K562 (cell line): Measurements from ENCODE around the gene HYPK. TPM values are rescaled to one million over a fixed set of nuclear protein-coding genes. Genes with fewer than 3 reads are reported as not detected.
A peak's percentile ranks its signal among the peaks of the same experiment; 100 is the strongest.

ENCODE experiments used
- ETV5 ChIP-seq: sonication (generic); formaldehyde crosslinking; IDR thresholded peaks from 2 replicates; pipeline ENCODE4 v1.4.0; 2020; ENCODE audit warnings: low read depth, mild to moderate bottlenecking, missing genetic modification reagents
- FOXP1 ChIP-seq: sonication (generic); formaldehyde crosslinking; IDR thresholded peaks from 2 replicates; pipeline ENCODE4 v1.8.0; 2022; ENCODE audit warnings: mild to moderate bottlenecking, missing genetic modification reagents
- GTF2B ChIP-seq: IDR thresholded peaks from 2 replicates; pipeline ENCODE4 v1.6.1; 2011; ENCODE audit not compliant: insufficient read length; ENCODE audit errors: extremely low read depth
- ID3 ChIP-seq, 2 experiments: fragments of 250-450 bp in 1 of 2; fragments of 450-650 bp in 1 of 2; sonication (Bioruptor Pico) in 1 of 2; IDR thresholded peaks; 2 replicates each; pipeline versions ENCODE4 v1.6.1 to v1.8.0; 2016 to 2021; ENCODE audit warnings: mild to moderate bottlenecking in 2 of 2, moderate library complexity in 2 of 2, missing compliant biosample characterization in 1 of 2, missing genetic modification characterization in 1 of 2
- IFI16 ChIP-seq: fragments of 250-450 bp; sonication (Bioruptor Pico); IDR thresholded peaks from 2 replicates; pipeline ENCODE4 v2.1.2; 2022; ENCODE audit warnings: mild to moderate bottlenecking, inconsistent platforms
- MNT ChIP-seq, 2 experiments: fragments of 450-650 bp; conservative IDR thresholded peaks; 2 replicates each; pipeline ENCODE4 v1.6.1; 2017; ENCODE audit warnings: mild to moderate bottlenecking in 2 of 2, moderate library complexity in 2 of 2
- MYC ChIP-seq, 2 experiments: fragments of 250-450 bp in 1 of 2; sonication (Bioruptor Pico) in 1 of 2; IDR thresholded peaks; 2 replicates each; pipeline versions ENCODE4 v1.5.1 to v1.6.1; 2012 to 2021; ENCODE audit warnings: low read depth in 2 of 2, borderline replicate concordance in 1 of 2, improper control_type of control experiment in 1 of 2, low read length in 1 of 2, mild to moderate bottlenecking in 1 of 2, moderate library complexity in 1 of 2
- PHB2 ChIP-seq: fragments of 450-650 bp; IDR thresholded peaks from 2 replicates; pipeline ENCODE4 v1.6.1; 2017; ENCODE audit warnings: low read depth
- PREB ChIP-seq: sonication (generic); formaldehyde crosslinking; IDR thresholded peaks from 2 replicates; pipeline ENCODE4 v1.8.1; 2023; ENCODE audit warnings: mild to moderate bottlenecking, missing genetic modification reagents
- RNF2 ChIP-seq: sonication (generic); IDR thresholded peaks from 2 replicates; pipeline ENCODE4 v1.6.1; 2016
- SIN3A ChIP-seq, 2 experiments: fragments of 150-350 bp in 1 of 2; IDR thresholded peaks; 2 replicates each; pipeline ENCODE4 v1.6.1; 2011 to 2016; ENCODE audit warnings: borderline replicate concordance in 2 of 2, low read depth in 2 of 2, low read length in 2 of 2, mild to moderate bottlenecking in 2 of 2, moderate library complexity in 2 of 2; ENCODE audit not compliant: control insufficient read depth in 1 of 2
- SMC3 ChIP-seq: conservative IDR thresholded peaks from 2 replicates; pipeline ENCODE4 v1.6.1; 2011; ENCODE audit warnings: low read depth, low read length, improper control_type of control experiment; ENCODE audit not compliant: insufficient read depth
- TAF1 ChIP-seq: IDR thresholded peaks from 2 replicates; pipeline ENCODE4 v1.6.1; 2011; ENCODE audit warnings: mild to moderate bottlenecking, low read length, moderate library complexity; ENCODE audit not compliant: insufficient read depth, control insufficient read depth, severe bottlenecking; ENCODE audit errors: extremely low read depth
- TGIF2 ChIP-seq: sonication (generic); formaldehyde crosslinking; IDR thresholded peaks from 2 replicates; pipeline ENCODE4 v1.8.1; 2022; ENCODE audit warnings: mild to moderate bottlenecking, missing genetic modification reagents, moderate library complexity
- ZNF561 ChIP-seq: fragments of 450-650 bp; formaldehyde crosslinking; conservative IDR thresholded peaks from 2 replicates; pipeline ENCODE4 v1.4.0; 2020; ENCODE audit warnings: mild to moderate bottlenecking, moderate library complexity
- polyA plus RNA-seq, 8 experiments: library from polyadenylated mRNA; depleted of rRNA in 4 of 8; stranded (reverse) in 5 of 8; unstranded in 3 of 8; fragments of >200 nt; fragmentation: Nextera tagmentation in 2 of 8; fragmentation: Illumina TruSeq in 1 of 8; extraction: Ambion mirVana in 2 of 8; extraction: Trizol in 1 of 8; gene quantifications; 2 replicates each; pipeline versions ENCODE4 v1.2.1 to v1.2.3, GENCODE V29; 2011 to 2014; ENCODE audit warnings: inconsistent platforms in 1 of 8, missing spikeins in 1 of 8
- total RNA-seq, 7 experiments: library from RNA; depleted of rRNA in 6 of 7; stranded (reverse); fragments of >200 nt in 6 of 7; fragmentation: Illumina TruSeq in 2 of 7; extraction: Trizol in 2 of 7; gene quantifications; 2 replicates each; pipeline versions ENCODE4 v1.2.1 to v1.2.3, GENCODE V29; 2011 to 2021; ENCODE audit warnings: low replicate concordance in 1 of 7
- TF ChIP-seq, protein P1 (sequence below): sonication (generic); formaldehyde crosslinking; IDR thresholded peaks from 2 replicates; pipeline ENCODE4 v1.8.0; 2022; ENCODE audit warnings: mild to moderate bottlenecking, missing genetic modification reagents
- TF ChIP-seq, protein P2 (sequence below): fragments of 450-650 bp; formaldehyde crosslinking; IDR thresholded peaks from 2 replicates; pipeline ENCODE4 v1.4.0; 2020; ENCODE audit warnings: mild to moderate bottlenecking, mixed read lengths

HYPK gene
- total and polyA plus RNA-seq, 9 of the 15 experiments (the other 6 are each of a cell fraction or from before 2014, with no cell fraction given), result 7.2 to 28.0 (median 21.1) TPM

DNA sequence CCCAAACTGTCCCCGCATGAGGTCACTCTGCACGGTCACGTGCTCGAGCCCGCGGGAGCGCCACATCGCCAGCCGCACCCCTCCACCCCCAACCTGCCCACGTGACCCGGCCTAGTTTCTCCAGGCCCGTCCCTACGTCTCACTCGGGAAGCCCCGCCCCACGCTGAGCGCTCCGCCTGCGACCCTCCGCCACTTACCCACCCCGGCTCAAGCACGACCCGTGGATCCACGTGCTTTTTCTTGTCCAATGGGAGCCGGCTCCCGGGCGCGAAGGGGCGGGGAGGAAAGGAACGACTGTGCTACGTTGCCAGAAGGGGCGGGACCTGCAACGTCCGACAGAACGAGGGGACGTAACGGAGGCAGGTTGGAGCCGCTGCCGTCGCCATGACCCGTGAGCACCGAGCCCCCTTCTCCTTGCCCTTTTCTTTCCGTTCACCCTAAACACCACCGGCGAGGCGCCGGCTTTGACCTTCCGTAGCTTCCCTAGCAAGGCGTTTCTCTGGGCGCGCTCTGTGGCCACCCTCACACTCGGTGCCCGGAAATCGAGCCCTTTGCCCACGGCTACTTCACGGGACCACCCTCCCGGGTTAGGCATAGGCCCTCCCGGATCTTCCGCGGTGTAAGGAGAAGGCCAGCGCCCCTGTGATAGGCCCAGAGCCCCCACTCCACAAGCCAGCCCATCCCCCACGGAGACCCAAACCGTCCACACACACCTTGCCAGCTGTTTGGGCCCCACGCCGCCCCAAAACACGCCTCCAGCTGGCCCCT, 8.2 kb upstream of the HYPK start, which contains the start of gene SERF2 (continued):
- TF ChIP-seq MNT (conservative IDR thresholded peaks at IDR 0.05) (peak; percentile 97), SIN3A (IDR thresholded peaks at IDR 0.05; ENCODE audit: borderline replicate concordance in 2 of 2, control insufficient read depth in 1 of 2, low read depth in 2 of 2, low read length in 2 of 2) (peak; percentile 42 to 65; a peak in 2 of 4 replicates), PREB (CRISPR knock-in tag) (0 out of 2 replicates have a peak, but pooled peaks have one; percentile 37), PHB2 (no peak), GTF2B (peak; percentile 56), MYC (IDR thresholded peaks at IDR 0.05; ENCODE audit: low read depth, low read length) (peak; percentile 93), MYC (CRISPR knock-in tag; IDR thresholded peaks at IDR 0.05; ENCODE audit: borderline replicate concordance, low read depth) (0 out of 2 replicates have a peak, but pooled peaks have one; percentile 65), FOXP1 (CRISPR knock-in tag) (no peak; the same call in 1 of the 2 replicates), ID3 (CRISPR knock-in tag; IDR thresholded peaks at IDR 0.05) (no peak), ID3 (tag; IDR thresholded peaks at IDR 0.05) (peak; percentile 70; the same call in 1 of the 2 replicates), RNF2 (peak; percentile 80; the same call in 1 of the 2 replicates), IFI16 (no peak), ZNF561 (CRISPR knock-in tag) (no peak), SMC3 (no peak), ETV5 (no peak), TGIF2 (CRISPR knock-in tag) (no peak), TAF1 (peak; percentile 88)
- TF ChIP-seq, protein P1, sequence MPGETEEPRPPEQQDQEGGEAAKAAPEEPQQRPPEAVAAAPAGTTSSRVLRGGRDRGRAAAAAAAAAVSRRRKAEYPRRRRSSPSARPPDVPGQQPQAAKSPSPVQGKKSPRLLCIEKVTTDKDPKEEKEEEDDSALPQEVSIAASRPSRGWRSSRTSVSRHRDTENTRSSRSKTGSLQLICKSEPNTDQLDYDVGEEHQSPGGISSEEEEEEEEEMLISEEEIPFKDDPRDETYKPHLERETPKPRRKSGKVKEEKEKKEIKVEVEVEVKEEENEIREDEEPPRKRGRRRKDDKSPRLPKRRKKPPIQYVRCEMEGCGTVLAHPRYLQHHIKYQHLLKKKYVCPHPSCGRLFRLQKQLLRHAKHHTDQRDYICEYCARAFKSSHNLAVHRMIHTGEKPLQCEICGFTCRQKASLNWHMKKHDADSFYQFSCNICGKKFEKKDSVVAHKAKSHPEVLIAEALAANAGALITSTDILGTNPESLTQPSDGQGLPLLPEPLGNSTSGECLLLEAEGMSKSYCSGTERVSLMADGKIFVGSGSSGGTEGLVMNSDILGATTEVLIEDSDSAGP (CRISPR knock-in tag), result 0 out of 2 replicates have a peak, but pooled peaks have one; percentile 38
- TF ChIP-seq, protein P2, sequence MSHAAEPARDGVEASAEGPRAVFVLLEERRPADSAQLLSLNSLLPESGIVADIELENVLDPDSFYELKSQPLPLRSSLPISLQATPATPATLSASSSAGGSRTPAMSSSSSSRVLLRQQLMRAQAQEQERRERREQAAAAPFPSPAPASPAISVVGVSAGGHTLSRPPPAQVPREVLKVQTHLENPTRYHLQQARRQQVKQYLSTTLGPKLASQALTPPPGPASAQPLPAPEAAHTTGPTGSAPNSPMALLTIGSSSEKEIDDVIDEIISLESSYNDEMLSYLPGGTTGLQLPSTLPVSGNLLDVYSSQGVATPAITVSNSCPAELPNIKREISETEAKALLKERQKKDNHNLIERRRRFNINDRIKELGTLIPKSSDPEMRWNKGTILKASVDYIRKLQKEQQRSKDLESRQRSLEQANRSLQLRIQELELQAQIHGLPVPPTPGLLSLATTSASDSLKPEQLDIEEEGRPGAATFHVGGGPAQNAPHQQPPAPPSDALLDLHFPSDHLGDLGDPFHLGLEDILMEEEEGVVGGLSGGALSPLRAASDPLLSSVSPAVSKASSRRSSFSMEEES, result peak; percentile 99
